GM21526 (cell line): ENCODE data around the gene KRT33A.
"Not testable (repeated sequence)": the region's sequence is repeated elsewhere in the genome, so short reads cannot be mapped to it uniquely, and the experiment has no call there.

Experiments
- ATAC-seq: cut with Tn5 transposase; IDR thresholded peaks from one replicate; pipeline ENCODE4 v1.9.1; 2021; ENCODE audit warnings: moderate library complexity; ENCODE audit not compliant: unreplicated experiment, low FRiP score

KRT33A gene

DNA sequence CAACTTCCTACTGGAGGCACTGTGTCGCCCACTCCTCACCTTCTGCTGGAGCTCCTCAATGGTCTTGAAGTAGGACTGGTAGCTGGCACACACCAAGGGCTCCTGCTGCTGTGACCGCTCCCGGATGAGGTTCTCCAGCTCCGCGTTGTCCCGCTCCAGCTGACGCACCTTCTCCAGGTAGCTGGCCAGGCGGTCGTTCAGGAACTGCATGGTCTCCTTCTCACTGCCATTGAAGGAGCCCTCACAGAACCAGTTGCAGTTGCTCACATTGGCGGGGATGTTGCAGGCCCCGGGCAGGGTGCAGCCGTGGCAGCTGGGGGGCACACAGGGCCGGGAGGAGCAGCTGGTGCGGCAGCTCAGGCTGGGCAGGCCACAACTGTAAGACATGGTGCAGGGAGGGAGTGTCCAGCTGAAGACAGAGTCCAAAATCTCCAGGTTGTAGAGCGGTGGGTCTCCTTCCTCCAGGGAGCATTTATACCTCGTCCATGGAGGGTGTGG, at the start of gene KRT33A:
KRT33A (minus strand) TSS at position 448 of the 498 bp plus-strand sequence; CDS start at position 387, 61 bp downstream.
- ATAC-seq: not testable (repeated sequence)

GRCh38 chr17:41396996-41397660, 46.5 kb upstream of the KRT33A start, which contains the start of gene KRT31:
KRT31 (minus strand) TSS chr17:41397608; CDS start chr17:41397539, 69 bp downstream.
- no peak for ATAC-seq

- no peak for ATAC-seq
Measured at GRCh38 chr17:41396340-41396739, 45.7 kb upstream of the KRT33A start.

DNA sequence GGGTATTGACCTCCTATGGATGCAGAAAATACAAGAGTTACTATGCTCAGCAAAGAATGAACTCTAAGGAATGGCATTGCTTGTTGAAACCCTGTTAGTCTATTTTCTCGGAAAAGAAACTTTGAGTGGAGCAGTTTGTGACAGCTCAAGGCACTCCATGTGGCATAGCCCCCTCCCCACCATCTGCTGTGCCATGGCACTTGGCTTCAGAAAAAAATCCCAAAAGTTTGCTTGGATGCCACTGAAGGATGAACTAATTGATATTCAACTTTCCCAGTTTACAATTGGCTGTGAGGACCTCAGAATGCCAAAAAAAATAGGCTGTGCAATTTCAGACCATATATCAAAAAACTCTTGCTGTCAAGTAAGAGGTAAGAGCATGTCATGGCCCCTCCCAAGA, 45.0 kb upstream of the KRT33A start:
- ATAC-seq: no peak

DNA sequence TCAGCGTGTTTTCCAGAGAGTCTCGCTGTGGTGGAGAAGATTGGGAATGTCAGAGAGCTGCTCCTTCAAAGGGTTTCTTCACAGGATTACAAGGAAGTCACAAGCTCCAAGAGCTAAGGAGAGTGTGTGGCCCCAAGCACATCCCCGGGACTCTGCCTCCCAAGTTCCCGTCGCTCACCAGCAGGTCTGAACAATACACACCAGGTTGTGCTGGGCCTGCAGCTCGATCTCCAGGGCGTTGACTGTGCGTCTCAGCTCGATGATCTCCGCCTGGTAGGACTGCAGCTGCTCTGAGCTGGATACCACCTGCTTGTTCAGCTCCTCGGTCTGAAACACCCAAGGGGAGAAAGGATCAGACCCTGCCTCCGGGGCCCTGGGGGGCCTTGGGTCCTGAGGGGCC, 44.4 kb upstream of the KRT33A start:
- ATAC-seq: not testable (repeated sequence)

- ATAC-seq: no peak
Measured at GRCh38 chr17:41394254-41394996, 43.8 kb upstream of the KRT33A start.

DNA sequence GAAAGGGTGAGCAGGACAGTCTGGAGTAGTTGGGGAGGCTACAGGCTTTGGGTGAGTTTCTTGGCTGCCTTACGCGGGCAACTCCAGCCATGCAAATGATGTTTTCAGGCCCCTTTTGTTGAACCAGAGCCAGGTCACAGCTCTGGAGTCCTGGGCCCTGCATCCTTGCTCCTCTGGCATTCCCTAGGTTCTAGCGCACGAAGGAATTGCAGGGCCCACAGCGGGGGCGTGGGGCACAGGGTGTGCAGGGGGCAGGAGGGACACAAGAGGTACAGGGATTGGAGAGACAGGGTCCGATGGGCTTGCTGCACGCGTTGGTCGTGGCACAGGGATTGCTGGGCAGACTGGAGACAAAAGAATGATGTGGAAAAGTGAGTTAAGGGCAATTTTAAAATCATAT, 43.2 kb upstream of the KRT33A start:
- ATAC-seq: no peak

DNA sequence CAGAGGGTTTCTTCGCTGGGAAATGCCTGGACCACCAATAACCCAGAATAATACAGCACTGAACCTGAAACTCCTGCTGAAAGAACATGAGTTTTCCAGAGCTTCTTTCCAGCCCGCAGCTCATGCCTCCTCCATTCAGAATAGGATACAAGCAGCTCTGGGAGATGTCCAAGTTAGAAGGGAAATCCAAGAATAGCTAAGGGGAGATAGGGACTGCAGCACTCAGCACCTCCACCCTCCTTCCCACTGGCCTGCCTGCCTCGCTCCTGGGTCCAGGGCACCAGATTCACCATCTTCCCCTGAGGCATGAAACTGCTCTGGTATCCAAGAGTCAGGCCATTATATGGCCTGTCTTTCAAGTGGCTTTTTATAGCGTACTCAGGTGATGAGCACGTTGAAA, 42.7 kb upstream of the KRT33A start:
- ATAC-seq: no peak

- no peak for ATAC-seq
Measured at GRCh38 chr17:41392278-41392677, 41.6 kb upstream of the KRT33A start.

DNA sequence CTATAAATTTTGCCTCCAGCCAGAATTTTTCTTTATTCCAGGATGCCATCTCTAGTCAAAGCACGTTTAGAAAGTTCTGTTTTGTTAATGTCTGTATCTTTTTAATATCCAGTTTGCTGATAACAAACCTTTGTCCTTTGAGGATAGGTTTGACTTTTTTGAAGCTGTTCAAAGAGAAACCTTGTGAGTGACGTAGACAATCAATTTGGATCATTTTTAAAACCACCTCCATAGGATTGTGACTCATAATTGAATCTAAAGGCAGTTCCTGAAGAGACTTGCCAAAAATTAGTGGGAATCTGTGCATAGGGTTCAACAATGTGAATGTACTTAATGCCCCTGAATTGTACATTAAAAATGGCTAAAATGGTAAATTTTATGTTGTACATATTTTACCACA, 40.9 kb upstream of the KRT33A start:
- no peak for ATAC-seq

DNA sequence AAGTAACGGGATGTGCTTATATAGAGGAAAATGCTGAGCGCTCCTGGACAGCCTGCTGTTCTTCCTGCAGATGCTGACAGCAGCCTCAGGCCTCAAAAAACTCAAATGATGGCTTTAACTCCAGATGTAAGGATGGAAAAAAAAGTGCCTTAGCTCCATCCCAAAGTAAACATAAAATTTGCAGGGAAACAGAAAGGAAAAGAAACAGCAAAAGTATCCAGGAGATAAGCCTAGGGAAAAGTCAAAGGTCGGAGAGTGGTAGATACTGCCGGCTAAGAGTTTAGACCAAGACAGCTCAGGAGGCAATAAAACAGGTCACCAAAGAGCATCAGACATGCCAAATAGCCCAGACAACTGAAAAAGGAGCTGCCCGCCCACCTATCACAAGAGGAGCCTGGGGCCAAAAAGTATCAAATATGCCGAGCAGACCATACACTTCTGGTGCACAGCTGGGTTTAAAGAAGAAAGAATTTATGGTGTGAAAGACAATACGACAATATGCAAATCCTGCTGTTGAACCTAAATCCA, 39.8 kb upstream of the KRT33A start:
- no peak for ATAC-seq

GRCh38 chr17:41387670-41388069, 37.0 kb upstream of the KRT33A start:
- ATAC-seq: no peak

- ATAC-seq: no peak
Measured at GRCh38 chr17:41386227-41386626, 35.6 kb upstream of the KRT33A start.

DNA sequence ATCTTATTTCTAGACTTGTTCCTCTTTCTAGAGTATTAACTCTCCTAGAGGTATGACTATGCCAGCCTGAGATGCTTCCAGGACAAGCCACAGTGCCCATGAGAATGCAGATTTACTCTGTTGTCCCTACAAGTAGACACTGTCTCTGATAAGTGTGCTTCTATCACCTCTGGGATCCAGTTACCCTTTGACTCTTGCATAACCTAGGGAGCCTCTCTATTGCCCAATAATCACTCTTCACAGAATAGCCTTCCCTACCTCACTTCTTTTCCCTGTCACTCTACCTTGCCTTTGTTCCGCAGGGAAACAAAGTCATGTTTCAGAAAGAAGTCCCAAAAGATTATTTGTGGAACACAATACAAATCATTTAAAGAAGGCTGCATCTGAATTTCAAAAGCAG, 33.1 kb upstream of the KRT33A start:
- no peak for ATAC-seq

DNA sequence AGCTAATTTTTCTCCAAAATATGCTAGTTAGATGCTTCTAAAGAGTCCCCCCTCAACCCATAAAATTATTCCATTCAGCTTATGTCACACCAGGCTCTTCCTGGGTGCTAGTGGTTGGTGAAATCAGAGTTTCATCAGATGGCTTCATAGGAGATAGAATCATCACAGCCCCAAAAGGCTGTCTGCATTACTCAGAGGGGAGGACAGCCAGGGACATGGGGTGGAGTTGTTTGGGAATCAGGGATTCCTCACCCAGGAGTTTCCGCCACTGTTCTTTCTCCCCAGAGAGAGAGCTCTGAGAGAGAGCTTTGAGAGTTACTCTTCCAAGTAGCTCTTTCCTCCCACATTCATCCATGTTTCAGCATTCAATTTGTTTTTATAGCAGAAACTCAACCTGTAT, 31.8 kb upstream of the KRT33A start:
- ATAC-seq: no peak

GRCh38 chr17:41381943-41382342, 31.3 kb upstream of the KRT33A start, which contains the start of gene KRT34:
KRT34 (minus strand) TSS chr17:41382306; CDS start chr17:41382246, 60 bp downstream.
- ATAC-seq: not testable (repeated sequence)

DNA sequence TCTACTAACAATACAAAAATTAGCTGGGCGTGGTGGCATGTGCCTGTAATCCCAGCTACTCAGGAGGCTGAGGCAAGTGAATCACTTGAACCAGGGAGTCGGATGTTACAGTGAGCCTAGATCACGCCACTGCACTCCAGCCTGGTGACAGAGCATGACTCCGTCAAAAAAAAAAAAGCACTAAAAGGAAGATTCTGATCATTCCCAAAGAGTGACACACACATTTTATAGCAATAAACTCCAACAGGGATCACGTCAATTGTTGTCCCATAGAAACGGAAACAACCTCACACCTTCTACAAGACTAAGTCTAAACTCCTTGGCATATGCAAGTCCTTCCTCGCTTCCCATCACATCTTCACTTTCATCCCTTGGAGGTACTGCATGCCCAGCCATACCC, 29.5 kb upstream of the KRT33A start:
- ATAC-seq: not testable (repeated sequence)

DNA sequence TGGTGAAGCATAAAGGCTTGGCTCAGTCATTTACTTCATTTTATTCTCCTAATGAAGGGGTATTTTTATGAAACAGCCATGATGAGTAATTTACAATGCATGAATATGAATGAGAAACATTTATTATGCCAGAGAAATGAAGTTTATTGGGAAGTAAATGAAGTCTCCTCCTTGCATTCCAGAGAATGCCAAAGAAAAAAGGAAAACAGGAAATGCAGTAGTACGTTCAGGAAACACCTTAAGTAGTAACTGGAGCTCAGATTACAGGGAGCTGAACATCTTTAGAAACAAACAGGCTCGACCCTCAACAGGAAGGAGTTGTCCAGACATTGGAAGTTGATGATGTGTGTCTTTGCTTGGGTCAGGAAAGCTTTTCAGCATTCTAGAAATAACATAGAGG, 26.9 kb upstream of the KRT33A start:
- no peak for ATAC-seq

GRCh38 chr17:41369713-41370112, 19.1 kb upstream of the KRT33A start, which contains the start of gene KRT33B:
KRT33B (minus strand) TSS chr17:41369813; CDS start chr17:41369750, 63 bp downstream.
- ATAC-seq: no peak

- ATAC-seq: no peak
Measured at GRCh38 chr17:41369023-41369422, 18.4 kb upstream of the KRT33A start.

- ATAC-seq: no peak
Measured at GRCh38 chr17:41367426-41368075, 16.9 kb upstream of the KRT33A start.
